H1 (cell line): ENCODE measurements around the gene ASTN1. TPM values are rescaled to one million over a fixed set of nuclear protein-coding genes. Genes with fewer than 3 reads are reported as not detected.

ENCODE experiments used
- CTCF ChIA-PET: fragments of 300-600 bp; sonication (Branson Sonifier 250); formaldehyde crosslinking; loops from one replicate; lab custom pipeline; 2021; ENCODE audit not compliant: partially characterized antibody; lab: Charles Lee
- POLR2A ChIA-PET: fragments of 300-600 bp; sonication (Branson Sonifier 250); formaldehyde crosslinking; loops from one replicate; lab custom pipeline; 2021; ENCODE audit warnings: inconsistent platforms; ENCODE audit not compliant: partially characterized antibody; lab: Charles Lee
- DNase-seq, 2 experiments: peaks; one replicate each; pipeline versions ENCODE4 v3.0.0 to v3.0.0-alpha.2; 2010 to 2022; ENCODE audit warnings: low spot score in 2 of 2, low read depth in 1 of 2, mixed read lengths in 1 of 2
- FAIRE-seq: peaks from 2 replicates; lab custom pipeline; 2011; peaks lifted over from hg19 to GRCh38; lab: Jason Lieb, UNC
- H2AFZ ChIP-seq: 2 replicates; pipeline ENCODE4 v1.8.1; 2012; ENCODE audit warnings: low read length, inconsistent platforms
- H2AK5ac ChIP-seq: 2 replicates; pipeline ENCODE4 v1.6.1; 2013; ENCODE audit warnings: low read depth, low read length
- H2BK120ac ChIP-seq: replicated peaks from 2 replicates; pipeline ENCODE3; 2013; ENCODE audit warnings: low read depth, low read length, inconsistent platforms
- H2BK12ac ChIP-seq: 2 replicates; pipeline ENCODE4 v1.6.1; 2013; ENCODE audit warnings: low read depth, low read length
- H2BK15ac ChIP-seq: 2 replicates; pipeline ENCODE4 v1.6.1; 2013; ENCODE audit warnings: low read length
- H2BK20ac ChIP-seq: 2 replicates; pipeline ENCODE4 v1.6.1; 2013; ENCODE audit warnings: low read length
- H2BK5ac ChIP-seq: 2 replicates; pipeline ENCODE4 v1.6.1; 2013; ENCODE audit warnings: low read depth, low read length
- H3K14ac ChIP-seq: 2 replicates; pipeline ENCODE4 v1.6.1; 2013; ENCODE audit warnings: inconsistent platforms; ENCODE audit not compliant: insufficient read length
- H3K18ac ChIP-seq: 2 replicates; pipeline ENCODE4 v1.6.1; 2013; ENCODE audit warnings: low read length; ENCODE audit errors: extremely low read depth
- H3K23ac ChIP-seq: 2 replicates; pipeline ENCODE4 v1.6.1; 2013; ENCODE audit warnings: inconsistent platforms; ENCODE audit not compliant: insufficient read length
- H3K23me2 ChIP-seq: 2 replicates; pipeline ENCODE4 v1.6.1; 2013; ENCODE audit warnings: low read depth, low read length
- H3K27ac ChIP-seq: 2 replicates; pipeline ENCODE4 v1.6.1; 2011; ENCODE audit warnings: low read depth, low read length, inconsistent platforms
- H3K27me3 ChIP-seq, 4 experiments: replicated peaks in 1 of 4; 1 replicate in 1 of 4; 2 replicates in 3 of 4; pipeline versions ENCODE4 v1.6.1 to v1.8.1; 2011 to 2013; ENCODE audit warnings: low read length in 3 of 4, mild to moderate bottlenecking in 3 of 4, inconsistent platforms in 2 of 4, mixed read lengths in 2 of 4, moderate library complexity in 1 of 4; ENCODE audit not compliant: control insufficient read depth in 3 of 4, insufficient read depth in 3 of 4; ENCODE audit errors: extremely low read depth in 1 of 4
- H3K36me3 ChIP-seq, 4 experiments: 2 replicates each; pipeline versions ENCODE4 v1.6.1 to v1.8.1; 2011 to 2013; ENCODE audit warnings: mild to moderate bottlenecking in 4 of 4, low read length in 3 of 4, moderate library complexity in 2 of 4, control low read depth in 1 of 4, inconsistent platforms in 1 of 4; ENCODE audit not compliant: insufficient read depth in 4 of 4, control insufficient read depth in 2 of 4
- H3K4ac ChIP-seq: replicated peaks from 2 replicates; pipeline ENCODE3; 2013; ENCODE audit warnings: low read length, low read depth, mixed read lengths, inconsistent platforms; ENCODE audit not compliant: insufficient read length
- H3K4me1 ChIP-seq, 4 experiments: replicated peaks in 1 of 4; 1 replicate in 1 of 4; 2 replicates in 3 of 4; pipeline versions ENCODE4 v1.6.1 to v1.8.1; 2011 to 2013; ENCODE audit warnings: low read length in 3 of 4, inconsistent platforms in 2 of 4, mixed read lengths in 1 of 4; ENCODE audit not compliant: insufficient read depth in 4 of 4, control insufficient read depth in 3 of 4
- H3K4me2 ChIP-seq, 2 experiments: 2 replicates each; pipeline versions ENCODE4 v1.6.1 to v1.8.1; 2011 to 2013; ENCODE audit warnings: low read depth in 2 of 2, low read length in 2 of 2, control low read depth in 1 of 2, inconsistent platforms in 1 of 2, mild to moderate bottlenecking in 1 of 2; ENCODE audit not compliant: insufficient read depth in 1 of 2
- H3K4me3 ChIP-seq, 4 experiments: fragments of 200-600, 300-600 bp in 1 of 4; sonication (generic), shearing (Covaris generic), sonication (Bioruptor Twin) in 1 of 4; 2 replicates each; pipeline versions ENCODE4 v1.5.1 to v1.8.1; 2011 to 2016; ENCODE audit warnings: low read length in 4 of 4, low read depth in 3 of 4, control low read depth in 2 of 4, inconsistent platforms in 2 of 4, mild to moderate bottlenecking in 2 of 4, mixed read lengths in 1 of 4, moderate library complexity in 1 of 4; ENCODE audit not compliant: insufficient read depth in 2 of 4; ENCODE audit errors: extremely low read depth in 1 of 4
- H3K56ac ChIP-seq: replicated peaks from 2 replicates; pipeline ENCODE3; 2013; ENCODE audit warnings: low read depth, mild to moderate bottlenecking, mixed read lengths, low read length, inconsistent platforms; ENCODE audit not compliant: insufficient read length
- H3K79me1 ChIP-seq: 2 replicates; pipeline ENCODE4 v1.6.1; 2013; ENCODE audit warnings: low read depth, low read length, control low read depth
- H3K79me2 ChIP-seq, 2 experiments: 2 replicates each; pipeline versions ENCODE4 v1.6.1 to v1.8.1; 2012 to 2013; ENCODE audit warnings: low read length in 2 of 2, mild to moderate bottlenecking in 2 of 2, inconsistent platforms in 1 of 2; ENCODE audit not compliant: insufficient read depth in 2 of 2, control insufficient read depth in 1 of 2
- H3K9ac ChIP-seq, 4 experiments: replicated peaks in 1 of 4; 1 replicate in 1 of 4; 2 replicates in 3 of 4; pipeline versions ENCODE4 v1.6.1 to v1.8.1; 2011 to 2013; ENCODE audit warnings: low read depth in 3 of 4, low read length in 3 of 4, control low read depth in 2 of 4, mild to moderate bottlenecking in 2 of 4, moderate library complexity in 2 of 4, inconsistent platforms in 1 of 4; ENCODE audit errors: extremely low read depth in 1 of 4
- H3K9me3 ChIP-seq, 2 experiments: 2 replicates each; pipeline versions ENCODE4 v1.6.1 to v1.8.1; 2012 to 2013; ENCODE audit warnings: mild to moderate bottlenecking in 2 of 2, moderate library complexity in 2 of 2, control low read depth in 1 of 2, inconsistent platforms in 1 of 2, low read depth in 1 of 2, low read length in 1 of 2, mixed read lengths in 1 of 2; ENCODE audit not compliant: insufficient read depth in 2 of 2
- H4K20me1 ChIP-seq, 2 experiments: replicated peaks in 1 of 2; 2 replicates each; pipeline versions ENCODE3 to v1.8.1; 2011 to 2013; ENCODE audit warnings: inconsistent platforms in 2 of 2, low read length in 2 of 2, mild to moderate bottlenecking in 1 of 2; ENCODE audit not compliant: insufficient read depth in 2 of 2, control insufficient read depth in 1 of 2
- H4K5ac ChIP-seq: 2 replicates; pipeline ENCODE4 v1.6.1; 2013; ENCODE audit warnings: low read length, low read depth, mixed read lengths, inconsistent platforms; ENCODE audit not compliant: insufficient read length
- H4K8ac ChIP-seq: 2 replicates; pipeline ENCODE4 v1.8.0; 2013; ENCODE audit warnings: mild to moderate bottlenecking, moderate library complexity, low read length, inconsistent platforms; ENCODE audit not compliant: insufficient read depth; ENCODE audit errors: extremely low read depth
- H4K91ac ChIP-seq: replicated peaks from 2 replicates; pipeline ENCODE3; 2013; ENCODE audit warnings: low read length, mixed read lengths, inconsistent platforms; ENCODE audit not compliant: insufficient read length
- WGBS, 2 experiments: shearing (Covaris generic) in 1 of 2; methylation state at CpG; one replicate each; pipeline versions ENCODE4 v1.1.6 to v1.1.7; 2013 to 2015; ENCODE audit warnings: low lambda C conversion rate in 2 of 2, mixed read lengths in 2 of 2, inconsistent platforms in 1 of 2, low coverage in 1 of 2, missing lambda C conversion rate in 1 of 2; ENCODE audit not compliant: insufficient replicate concordance in 2 of 2, insufficient coverage in 1 of 2, insufficient read length in 1 of 2; ENCODE audit errors: extremely low coverage in 1 of 2, missing lambda C conversion rate in 1 of 2; 5-methylcytosine and 5-hydroxymethylcytosine counted together
- polyA plus RNA-seq, 7 experiments: library from polyadenylated mRNA; depleted of rRNA in 3 of 7; stranded (reverse) in 5 of 7; unstranded in 2 of 7; fragments of >200 nt in 5 of 7; fragments of 200-250 nt in 2 of 7; gene quantifications; 1 replicate in 5 of 7; 2 replicates in 1 of 7; 4 replicates in 1 of 7; pipeline versions ENCODE4 v1.2.1 to v1.2.3, GENCODE V29; 2011 to 2013; ENCODE audit warnings: missing spikeins in 2 of 7, mixed read lengths in 2 of 7
- total RNA-seq: library from RNA; stranded (reverse); fragmentation: NEBNext Ultra II Directional; extraction: Animal tissue kit (Norgen Biotek cat#: 25700); gene quantifications from 2 replicates; pipeline ENCODE4 v1.2.1, GENCODE V29; 2021

Gene ASTN1
- total and polyA plus RNA-seq, 2 of the 8 experiments (the other 6 are each of a cell fraction or from before 2014, with no cell fraction given) = 2.9 to 4.1 TPM

DNA sequence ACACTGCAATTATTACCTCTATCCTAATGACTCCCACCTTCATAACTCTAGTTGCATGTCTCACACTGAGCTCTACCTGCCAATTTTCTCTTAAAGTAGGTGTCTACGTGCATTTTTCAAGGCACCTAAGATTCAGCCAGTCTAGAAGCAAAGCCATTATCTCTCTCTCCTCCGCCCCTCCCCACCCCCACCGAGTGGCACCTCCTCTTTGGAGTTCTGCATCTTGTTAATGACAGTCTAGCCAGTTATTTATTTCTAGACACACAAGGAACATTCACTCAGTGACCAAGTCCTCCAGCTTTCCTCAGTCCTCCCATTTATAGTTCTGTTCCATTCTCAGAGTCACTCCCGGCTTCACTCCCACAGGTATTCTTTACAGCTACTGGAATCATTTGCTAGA is 47.6 kb downstream of the ASTN1 start:
- Histone ChIP-seq H3K23ac (no peak overlapping the region), H3K9me3 (no peaks in the 10 kb centered on the region), H3K36me3 (no peaks in the 10 kb centered on the region), H3K14ac (no peak overlapping the region), H2AFZ (no peak overlapping the region), H3K4me1 (no peaks in the 10 kb centered on the region), H3K27ac (no peak overlapping the region), H3K4me3 (no peak overlapping the region), H3K23me2 (no peaks in the 10 kb centered on the region), H3K56ac (no peak overlapping the region), H3K79me1 (no peaks in the 10 kb centered on the region; the same call in 1 of the 2 replicates), H4K8ac (no peak overlapping the region), H3K4ac (no peak overlapping the region), H2BK20ac (no peak overlapping the region), H2BK120ac (no peak overlapping the region), H3K79me2 (no peaks in the 10 kb centered on the region), H2BK5ac (no peak overlapping the region), H3K18ac (no peak overlapping the region), H4K20me1 (peaks cover 0 to 2% of the 10 kb centered on the region in 2 experiments), H3K27me3 (no peaks in the 10 kb centered on the region), H2BK15ac (no peak overlapping the region), H2BK12ac (no peak overlapping the region), H3K9ac (no peak overlapping the region), H2AK5ac (no peak overlapping the region), H4K91ac (no peak overlapping the region), H3K4me2 (no peak overlapping the region), H4K5ac (no peak overlapping the region)
- no peak for DNase-seq
- CTCF ChIA-PET = interaction anchor here (0.6 to 1.7 kb wide), 3 partner anchors 117 to 170 kb away, joined by 3 to 5 read pairs (median 3); no protein-coding TSS in a partner anchor
- WGBS, 2 experiments = 91% methylated on average over 4 of the region's 4 CpGs; no CpG with 5 or more reads in 1 of the 2 experiments
- no peak for FAIRE-seq
- POLR2A ChIA-PET = no interaction called here
